Mesothelial cell of epicardium (in vitro differentiated cells): ENCODE measurements around the gene LDLRAD1. TPM values are rescaled to one million over a fixed set of nuclear protein-coding genes. Genes with fewer than 3 reads are reported as not detected.
"Not testable (repeated sequence)": the region's sequence is repeated elsewhere in the genome, so short reads cannot be mapped to it uniquely, and the experiment has no call there.

Experiments
- DNase-seq, 2 experiments: peaks; one replicate each; pipeline ENCODE4 v3.0.0; 2021; ENCODE audit warnings: low spot score in 2 of 2; ENCODE audit not compliant: unreplicated experiment in 2 of 2
- H3K27ac Mint-ChIP-seq: 2 replicates; pipeline ENCODE4 v1.8.0; 2021; ENCODE audit warnings: mixed read lengths
- H3K27me3 Mint-ChIP-seq: 2 replicates; pipeline ENCODE4 v1.8.0; 2021; ENCODE audit warnings: low read depth, mixed read lengths
- H3K36me3 Mint-ChIP-seq: 2 replicates; pipeline ENCODE4 v1.8.0; 2021; ENCODE audit warnings: mixed read lengths
- H3K4me1 Mint-ChIP-seq: 2 replicates; pipeline ENCODE4 v1.8.0; 2021; ENCODE audit warnings: mixed read lengths
- H3K4me3 Mint-ChIP-seq: 2 replicates; pipeline ENCODE4 v1.8.0; 2021; ENCODE audit warnings: mild to moderate bottlenecking, moderate library complexity, mixed read lengths
- H3K9me3 Mint-ChIP-seq: 2 replicates; pipeline ENCODE4 v1.8.0; 2021; ENCODE audit warnings: mixed read lengths
- CTCF ChIP-seq: fragments of 200-600 bp; sonication (generic); IDR thresholded peaks from one replicate; pipeline ENCODE4 v1.5.0; 2021; ENCODE audit warnings: antibody characterized with exemption; ENCODE audit not compliant: unreplicated experiment
- total RNA-seq: library from RNA; stranded (reverse); gene quantifications from 3 replicates; pipeline ENCODE4 v1.2.1, GENCODE V29; 2021

The LDLRAD1 gene
- total RNA-seq, 1 donor from 2014 or later: not detected

- H3K27me3 Mint-ChIP-seq: no peaks in the 10 kb centered on the region
- H3K9me3 Mint-ChIP-seq: no peaks in the 10 kb centered on the region
- H3K36me3 Mint-ChIP-seq: peaks cover 2% of the 10 kb centered on the region
- no peak for DNase-seq
- H3K4me1 Mint-ChIP-seq: peaks cover 11% of the 10 kb centered on the region
- no peak for TF ChIP-seq CTCF
- H3K4me3 Mint-ChIP-seq: no peak overlapping the region
- no peak overlapping the region for H3K27ac Mint-ChIP-seq
Measured at GRCh38 chr1:54024358-54024757, 6.4 kb upstream of the LDLRAD1 start.

- H3K27me3 Mint-ChIP-seq, H3K4me1 Mint-ChIP-seq, DNase-seq, H3K36me3 Mint-ChIP-seq, H3K9me3 Mint-ChIP-seq, H3K27ac Mint-ChIP-seq, H3K4me3 Mint-ChIP-seq: not testable (repeated sequence)
Measured at GRCh38 chr1:54019562-54020176, 1.7 kb upstream of the LDLRAD1 start.

GRCh38 chr1:54018635-54019034 is 649 bp upstream of the LDLRAD1 start:
- DNase-seq: no peak
- H3K4me3 Mint-ChIP-seq: no peak overlapping the region
- H3K9me3 Mint-ChIP-seq: no peaks in the 10 kb centered on the region
- H3K27ac Mint-ChIP-seq: no peak overlapping the region
- peaks cover 6% of the 10 kb centered on the region for H3K27me3 Mint-ChIP-seq
- no peak for TF ChIP-seq CTCF
- H3K4me1 Mint-ChIP-seq: peaks cover 7% of the 10 kb centered on the region
- no peaks in the 10 kb centered on the region for H3K36me3 Mint-ChIP-seq

- Mint-ChIP-seq H3K9me3 (no peaks in the 10 kb centered on the region), H3K27ac (no peak overlapping the region), H3K27me3 (peaks cover 9% of the 10 kb centered on the region), H3K4me3 (no peak overlapping the region), H3K4me1 (peaks cover 9% of the 10 kb centered on the region), H3K36me3 (no peaks in the 10 kb centered on the region)
- DNase-seq: no peak
- no peak for TF ChIP-seq CTCF
Measured at GRCh38 chr1:54016343-54017282, 1.4 kb downstream of the LDLRAD1 start.

DNA sequence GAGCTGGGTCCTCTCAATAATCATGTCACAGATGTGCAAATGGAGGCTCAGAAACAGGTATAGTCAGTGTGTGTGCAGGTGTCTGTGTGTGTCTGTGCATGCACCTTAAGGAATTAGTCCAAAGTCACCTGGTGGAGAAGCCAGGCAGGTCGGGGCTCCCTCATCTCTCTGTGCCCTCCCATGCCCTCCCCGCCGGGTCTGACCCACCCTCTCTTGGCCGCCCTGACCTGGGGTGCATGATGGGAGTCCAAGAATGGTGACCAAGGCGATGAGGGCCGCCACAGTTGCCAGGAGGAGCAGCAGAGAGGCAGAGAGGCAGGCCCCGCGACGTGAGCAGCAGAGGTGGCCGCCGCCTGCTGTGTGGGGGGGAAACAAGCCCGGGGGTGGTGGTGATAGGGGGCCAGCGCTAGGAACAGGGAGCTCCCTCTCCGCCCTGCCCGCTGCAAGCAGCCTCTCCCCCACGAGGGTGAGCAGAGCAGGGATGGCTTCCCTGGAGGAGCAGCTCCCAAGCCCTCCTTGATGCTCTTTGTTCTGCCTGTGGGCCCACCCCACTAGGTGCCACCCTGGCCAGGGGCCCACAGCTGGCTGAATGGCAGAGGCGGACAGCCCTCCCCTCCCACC is 3.9 kb downstream of the LDLRAD1 start:
- no peaks in the 10 kb centered on the region for H3K36me3 Mint-ChIP-seq
- peaks cover 14% of the 10 kb centered on the region for H3K27me3 Mint-ChIP-seq
- peaks cover 9% of the 10 kb centered on the region for H3K4me1 Mint-ChIP-seq
- DNase-seq: no peak
- no peak overlapping the region for H3K27ac Mint-ChIP-seq
- TF ChIP-seq CTCF: no peak
- H3K4me3 Mint-ChIP-seq: no peak overlapping the region
- no peaks in the 10 kb centered on the region for H3K9me3 Mint-ChIP-seq
